HUES64 (cell line): ENCODE measurements around the gene TERT.
"Not testable (repeated sequence)": the region's sequence is repeated elsewhere in the genome, so short reads cannot be mapped to it uniquely, and the experiment has no call there.

Source experiments
- H3K27ac ChIP-seq: 2 replicates; pipeline ENCODE4 v1.7.0; 2013; ENCODE audit warnings: low read depth, low read length, inconsistent platforms
- H3K27me3 ChIP-seq: 2 replicates; pipeline ENCODE4 v1.6.1; 2013; ENCODE audit warnings: mild to moderate bottlenecking, low read length; ENCODE audit not compliant: insufficient read depth
- H3K36me3 ChIP-seq: 2 replicates; pipeline ENCODE4 v1.6.1; 2013; ENCODE audit warnings: mild to moderate bottlenecking, low read length; ENCODE audit not compliant: insufficient read depth
- H3K4me1 ChIP-seq: 2 replicates; pipeline ENCODE4 v1.6.1; 2013; ENCODE audit warnings: mild to moderate bottlenecking, low read length, moderate library complexity; ENCODE audit not compliant: insufficient read depth
- H3K4me3 ChIP-seq: 2 replicates; pipeline ENCODE4 v1.5.1; 2013; ENCODE audit warnings: mild to moderate bottlenecking, low read length, moderate library complexity
- H3K9ac ChIP-seq: 2 replicates; pipeline ENCODE4 v1.6.1; 2013; ENCODE audit warnings: mild to moderate bottlenecking, low read depth, low read length
- H3K9me3 ChIP-seq: 2 replicates; pipeline ENCODE4 v1.6.1; 2013; ENCODE audit warnings: low read depth, low read length; ENCODE audit not compliant: insufficient read depth
- WGBS: fragments of 150-250, 120-280 bp; methylation state at CpG from one replicate; pipeline ENCODE4 v1.1.7; 2013; ENCODE audit warnings: missing lambda C conversion rate; 5-methylcytosine and 5-hydroxymethylcytosine counted together

Gene TERT

GRCh38 chr5:1290956-1291355 is 3.9 kb downstream of the TERT start:
- H3K4me3 ChIP-seq, H3K27ac ChIP-seq, H3K27me3 ChIP-seq, H3K4me1 ChIP-seq, H3K9me3 ChIP-seq, H3K9ac ChIP-seq: not testable (repeated sequence)
- 92% methylated on average over 23 of the region's 24 CpGs for WGBS
- H3K36me3 ChIP-seq = peaks cover 18% of the 10 kb centered on the region

GRCh38 chr5:1289559-1289958 is 5.3 kb downstream of the TERT start:
- not testable (repeated sequence) for H3K27me3 ChIP-seq, H3K9me3 ChIP-seq, H3K4me3 ChIP-seq, H3K4me1 ChIP-seq, H3K9ac ChIP-seq, H3K27ac ChIP-seq
- WGBS = 94% methylated on average over 26 of the region's 32 CpGs
- H3K36me3 ChIP-seq = peaks cover 23% of the 10 kb centered on the region

DNA sequence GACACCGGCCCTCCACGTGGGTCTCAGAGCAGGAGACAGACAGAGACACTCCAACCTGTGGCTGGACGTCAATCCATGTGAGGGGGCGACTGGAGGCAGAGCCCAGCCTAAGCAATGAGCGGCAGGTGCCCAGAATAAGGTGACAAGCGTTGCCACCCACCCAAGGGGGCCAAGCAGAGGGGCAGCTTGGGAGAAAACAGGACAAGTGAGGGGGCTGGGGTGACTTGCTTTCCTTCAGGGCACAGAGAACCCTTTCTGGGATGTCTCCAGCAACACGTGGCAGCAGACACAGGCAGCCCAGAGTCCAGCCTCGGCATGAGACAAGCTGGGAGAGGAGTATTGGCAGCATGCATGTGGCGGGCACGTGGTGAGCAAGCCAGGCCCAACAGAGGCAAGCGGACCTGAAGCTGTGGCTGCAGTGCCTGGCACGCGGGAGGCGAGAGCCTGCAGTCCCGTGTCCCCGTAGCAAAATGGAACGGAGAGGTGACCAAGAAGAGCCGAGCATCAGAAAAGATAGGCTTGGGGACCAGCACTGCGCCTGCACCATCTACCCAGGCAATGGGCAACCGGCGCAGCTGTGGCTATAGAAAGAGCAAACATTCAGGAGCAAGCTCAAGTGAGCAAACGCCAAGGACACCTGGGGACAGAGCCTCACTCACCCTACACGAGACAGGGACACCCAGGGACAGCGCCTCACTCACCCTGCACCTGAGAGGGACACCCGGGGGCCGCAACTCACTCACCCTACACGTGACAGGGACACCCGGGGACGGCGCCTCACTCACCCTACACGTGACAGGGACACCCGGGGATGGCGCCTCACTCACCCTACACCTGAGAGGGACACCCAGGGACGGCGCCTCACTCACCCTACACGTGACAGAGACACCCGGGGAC is 6.2 kb downstream of the TERT start:
- H3K4me1 ChIP-seq = no peaks in the 10 kb centered on the region
- H3K36me3 ChIP-seq = peaks cover 23% of the 10 kb centered on the region
- H3K9ac ChIP-seq = no peak overlapping the region
- no peak overlapping the region for H3K27ac ChIP-seq
- H3K9me3 ChIP-seq = no peaks in the 10 kb centered on the region
- H3K27me3 ChIP-seq = no peaks in the 10 kb centered on the region
- WGBS = 93% methylated on average over 37 of the region's 37 CpGs
- no peak overlapping the region for H3K4me3 ChIP-seq

- 95% methylated on average over 25 of the region's 25 CpGs for WGBS
- no peak overlapping the region for H3K9ac ChIP-seq
- no peaks in the 10 kb centered on the region for H3K27me3 ChIP-seq
- H3K4me3 ChIP-seq = no peak overlapping the region
- H3K27ac ChIP-seq = no peak overlapping the region
- no peaks in the 10 kb centered on the region for H3K9me3 ChIP-seq
- H3K36me3 ChIP-seq = peaks cover 23% of the 10 kb centered on the region
- H3K4me1 ChIP-seq = no peaks in the 10 kb centered on the region
Measured at GRCh38 chr5:1285883-1286291, 9.0 kb downstream of the TERT start.

DNA sequence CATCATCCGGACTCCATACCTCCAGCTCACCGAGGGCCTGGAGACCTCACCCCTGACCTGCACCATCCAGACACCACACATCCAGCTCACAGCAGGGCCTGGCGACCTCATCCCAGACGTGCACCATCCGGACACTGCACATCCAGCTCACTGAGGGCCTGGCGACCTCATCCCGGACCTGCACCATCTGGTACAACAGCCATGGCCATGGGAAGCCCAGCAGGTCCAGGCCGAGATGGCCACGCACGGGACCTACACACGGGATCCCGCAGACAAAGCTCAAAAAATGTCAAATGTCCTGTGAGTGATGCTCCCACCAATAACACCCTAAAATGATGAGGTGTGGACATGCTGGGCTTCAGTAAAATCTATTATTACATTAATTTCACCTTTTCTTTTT is 9.7 kb downstream of the TERT start:
- Histone ChIP-seq H3K27me3 (no peaks in the 10 kb centered on the region), H3K9ac (no peak overlapping the region), H3K36me3 (peaks cover 23% of the 10 kb centered on the region), H3K4me1 (no peaks in the 10 kb centered on the region), H3K4me3 (no peak overlapping the region), H3K9me3 (no peaks in the 10 kb centered on the region), H3K27ac (no peak overlapping the region)
- WGBS = 93% methylated on average over 10 of the region's 12 CpGs

- H3K4me3 ChIP-seq, H3K4me1 ChIP-seq, H3K9me3 ChIP-seq, H3K9ac ChIP-seq, H3K27ac ChIP-seq, H3K27me3 ChIP-seq: not testable (repeated sequence)
- WGBS = 91% methylated on average over 27 of the region's 27 CpGs
- peaks cover 23% of the 10 kb centered on the region for H3K36me3 ChIP-seq
Measured at GRCh38 chr5:1284336-1284970, 10.4 kb downstream of the TERT start.

DNA sequence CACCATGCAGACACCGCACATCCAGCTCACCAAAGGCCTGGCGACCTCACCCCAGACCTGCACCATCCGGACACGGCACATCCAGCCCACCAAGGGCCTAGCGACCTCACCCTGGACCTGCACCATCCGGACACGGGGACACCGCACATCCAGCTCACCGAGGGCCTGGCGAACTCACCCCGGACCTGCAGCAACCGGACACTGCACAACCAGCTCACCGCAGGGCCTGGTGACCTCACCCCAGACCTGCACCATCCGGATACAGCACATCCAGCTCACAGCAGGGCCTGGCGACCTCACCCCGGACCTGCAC is 11.2 kb downstream of the TERT start:
- not testable (repeated sequence) for H3K9me3 ChIP-seq, H3K27me3 ChIP-seq, H3K4me1 ChIP-seq, H3K27ac ChIP-seq, H3K9ac ChIP-seq, H3K4me3 ChIP-seq
- 91% methylated on average over 16 of the region's 16 CpGs for WGBS
- peaks cover 23% of the 10 kb centered on the region for H3K36me3 ChIP-seq

DNA sequence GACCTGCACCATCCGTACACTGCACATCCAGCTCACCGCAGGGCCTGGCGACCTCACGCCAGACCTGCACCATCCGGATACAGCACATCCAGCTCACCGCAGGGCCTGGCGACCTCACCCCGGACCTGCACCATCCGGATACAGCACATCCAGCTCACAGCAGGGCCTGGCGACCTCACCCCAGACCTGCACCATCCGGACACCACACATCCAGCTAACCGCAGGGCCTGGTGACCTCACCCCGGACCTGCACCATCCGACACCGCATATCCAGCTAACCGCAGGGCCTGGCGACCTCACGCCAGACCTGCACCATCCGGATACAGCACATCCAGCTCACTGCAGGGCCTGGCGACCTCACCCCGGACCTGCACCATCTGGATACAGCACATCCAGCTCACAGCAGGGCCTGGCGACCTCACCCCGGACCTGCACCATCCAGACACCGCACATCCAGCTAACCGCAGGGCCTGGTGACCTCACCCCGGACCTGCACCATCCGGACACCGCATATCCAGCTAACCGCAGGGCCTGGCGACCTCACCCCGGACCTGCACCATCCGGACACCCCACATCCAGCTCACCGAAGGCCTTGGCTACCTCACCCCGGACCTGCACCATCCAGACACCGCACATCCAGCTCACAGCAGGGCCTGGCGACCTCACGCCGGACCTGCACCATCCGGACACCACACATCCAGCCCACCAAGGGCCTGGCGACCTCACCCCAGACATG is 11.7 kb downstream of the TERT start:
- H3K36me3 ChIP-seq = peaks cover 23% of the 10 kb centered on the region
- not testable (repeated sequence) for H3K27me3 ChIP-seq, H3K27ac ChIP-seq, H3K4me3 ChIP-seq, H3K9ac ChIP-seq, H3K9me3 ChIP-seq, H3K4me1 ChIP-seq
- WGBS = 93% methylated on average over 40 of the region's 40 CpGs

DNA sequence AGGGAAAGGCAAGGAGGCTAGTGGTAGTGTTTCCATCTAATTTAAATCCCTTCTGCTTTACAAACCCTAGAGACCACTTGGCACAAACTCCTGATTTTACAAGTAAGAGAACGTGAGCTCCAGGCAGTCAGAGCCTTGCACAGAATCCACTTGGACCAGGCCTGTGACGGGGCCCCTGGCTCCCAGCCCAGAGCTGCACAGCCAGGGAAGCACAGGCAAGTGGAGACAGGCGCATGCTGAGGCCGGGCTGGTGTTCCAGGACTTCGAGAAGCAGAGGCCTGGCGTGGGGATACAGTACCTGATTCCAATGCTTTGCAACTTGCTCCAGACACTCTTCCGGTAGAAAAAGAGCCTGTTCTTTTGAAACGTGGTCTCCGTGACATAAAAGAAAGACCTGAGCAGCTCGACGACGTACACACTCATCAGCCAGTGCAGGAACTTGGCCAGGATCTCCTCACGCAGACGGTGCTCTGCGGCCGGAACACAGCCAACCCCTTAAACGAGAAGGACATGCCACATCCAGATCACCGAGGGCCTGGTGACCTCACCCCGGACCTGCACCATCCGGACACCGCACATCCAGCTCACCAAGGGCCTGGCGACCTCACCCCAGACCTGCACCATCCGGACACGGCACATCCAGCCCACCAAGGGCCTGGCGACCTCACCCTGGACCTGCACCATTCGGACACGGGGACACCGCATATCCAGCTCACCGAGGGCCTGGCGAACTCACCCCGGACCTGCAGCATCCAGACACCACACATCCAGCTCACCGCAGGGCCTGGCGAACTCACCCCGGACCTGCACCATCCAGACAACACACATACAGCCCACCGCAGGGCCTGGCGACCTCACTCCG is 12.5 kb downstream of the TERT start:
- Histone ChIP-seq H3K4me1 (no peaks in the 10 kb centered on the region), H3K27ac (no peak overlapping the region), H3K4me3 (no peak overlapping the region), H3K9ac (no peak overlapping the region), H3K27me3 (no peaks in the 10 kb centered on the region), H3K9me3 (no peaks in the 10 kb centered on the region), H3K36me3 (peaks cover 23% of the 10 kb centered on the region)
- 90% methylated on average over 37 of the region's 37 CpGs for WGBS

DNA sequence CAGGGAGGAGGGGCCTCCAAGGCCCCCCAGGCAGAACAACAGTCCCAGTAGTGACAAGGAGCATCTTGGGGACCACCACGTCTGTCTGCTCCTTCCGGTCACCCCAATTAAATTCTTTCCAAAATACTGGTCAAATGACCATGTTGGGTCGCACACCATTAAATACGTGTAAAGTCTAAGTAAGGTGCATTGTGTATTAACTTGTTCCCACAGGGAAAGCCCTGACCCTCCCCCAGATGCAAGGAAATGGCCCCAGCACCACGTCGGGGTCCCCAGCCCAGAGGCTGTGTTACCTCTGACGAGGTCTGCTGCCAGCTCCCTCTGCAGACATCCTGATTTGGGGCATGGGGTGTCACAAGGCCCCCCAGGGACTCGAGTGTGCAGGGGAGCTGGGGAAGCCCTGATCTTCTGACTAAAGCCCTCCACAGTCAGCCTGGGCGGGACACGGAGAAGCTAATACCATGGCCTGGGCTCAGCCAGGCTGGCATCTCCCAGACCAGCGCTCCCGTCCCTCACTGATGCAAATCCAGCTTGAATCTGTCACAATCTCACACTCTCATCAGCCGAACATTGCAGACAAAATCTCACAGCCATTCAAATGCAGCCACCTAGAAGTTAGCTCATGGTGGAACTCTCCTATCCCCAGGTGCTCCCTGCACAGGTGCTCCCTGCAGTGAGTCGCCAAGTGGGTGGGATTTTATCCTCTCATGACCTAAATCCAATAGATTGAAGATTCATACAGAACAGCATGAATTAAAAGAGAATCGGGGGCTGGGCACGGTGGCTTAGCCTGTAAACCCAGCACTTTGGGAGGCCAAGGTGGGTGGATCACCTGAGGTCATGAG is 13.6 kb downstream of the TERT start:
- 96% methylated on average over 16 of the region's 16 CpGs for WGBS
- Histone ChIP-seq H3K9me3 (no peaks in the 10 kb centered on the region), H3K27me3 (no peaks in the 10 kb centered on the region), H3K9ac (no peak overlapping the region), H3K4me3 (no peak overlapping the region), H3K4me1 (no peaks in the 10 kb centered on the region), H3K27ac (no peak overlapping the region), H3K36me3 (peaks cover 23% of the 10 kb centered on the region)
